ENCODE results near the gene TESK2.

GRCh38 chr1:45521413-45522323, 30.7 kb upstream of the TESK2 start, which contains the start of gene PRDX1:
- TF ChIP-seq CTCF (conservative IDR thresholded peaks at IDR 0.05) = no peak
- TF ChIP-seq EZH2 (IDR thresholded peaks at IDR 0.05; ENCODE audit: low read depth) = no peak

Data from PC-9 (cell line).